ENCODE measurements around the gene MYO1G.
"Not testable (repeated sequence)": the region's sequence is repeated elsewhere in the genome, so short reads cannot be mapped to it uniquely, and the experiment has no call there.

Gene MYO1G

DNA sequence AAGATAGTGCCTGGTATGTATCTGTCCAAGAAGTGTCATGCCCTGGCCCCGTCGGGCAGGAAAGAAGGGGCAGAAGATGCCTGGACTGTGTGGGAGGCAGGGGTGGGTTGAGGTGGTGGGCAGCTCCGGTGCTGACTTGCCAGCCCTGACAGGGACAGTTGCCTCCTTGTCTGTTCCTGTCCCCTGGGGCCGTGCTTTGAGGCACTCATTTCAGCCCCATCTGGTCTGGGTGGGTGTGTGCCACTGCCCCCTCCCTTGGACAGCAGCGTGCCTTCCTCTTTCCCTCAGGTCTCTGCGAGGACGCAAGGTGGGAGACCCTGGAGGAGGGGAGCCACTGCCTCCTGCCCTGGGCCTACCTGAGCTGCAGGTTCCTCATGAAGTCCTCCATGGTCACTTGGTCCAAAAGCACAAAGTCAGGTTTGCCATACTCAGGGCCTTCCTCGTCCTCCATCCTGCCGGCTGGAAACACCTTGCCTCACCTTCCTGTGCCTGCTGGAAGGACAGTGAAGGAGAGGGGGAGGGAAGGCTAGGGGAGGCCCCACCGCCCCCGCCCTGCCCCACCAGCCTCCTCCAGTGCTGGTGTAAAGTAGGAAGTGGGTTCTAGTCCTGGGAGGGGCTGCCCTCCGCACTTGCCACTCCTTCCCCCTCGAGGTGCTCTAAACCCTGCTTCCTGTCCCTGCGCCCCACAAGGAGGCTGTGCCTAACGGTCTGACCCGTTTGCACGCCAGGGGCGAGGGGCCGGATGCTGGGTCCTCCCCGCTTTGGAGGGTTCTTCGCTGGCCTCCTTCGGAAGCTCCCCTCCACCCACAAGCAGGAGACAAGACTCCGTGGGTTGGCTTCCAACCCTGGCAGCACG, at the start of gene MYO1G:
Gene MYO1G (minus strand): TSS at position 505 of the 856 bp plus-strand sequence. CDS start 54 bp downstream, at position 451.
- Mint-ChIP-seq H3K27ac (peak within 1 kb of the TSS; percentile 99), H3K9me3 (ENCODE audit: low read depth) (no peaks in the 10 kb centered on the region), H3K27me3 (no peaks in the 10 kb centered on the region), H3K4me3 (peak within 1 kb of the TSS; percentile 92), H3K4me1 (ENCODE audit: low read depth) (peaks cover 81% of the 10 kb centered on the region), H3K36me3 (peaks cover 8% of the 10 kb centered on the region)

DNA sequence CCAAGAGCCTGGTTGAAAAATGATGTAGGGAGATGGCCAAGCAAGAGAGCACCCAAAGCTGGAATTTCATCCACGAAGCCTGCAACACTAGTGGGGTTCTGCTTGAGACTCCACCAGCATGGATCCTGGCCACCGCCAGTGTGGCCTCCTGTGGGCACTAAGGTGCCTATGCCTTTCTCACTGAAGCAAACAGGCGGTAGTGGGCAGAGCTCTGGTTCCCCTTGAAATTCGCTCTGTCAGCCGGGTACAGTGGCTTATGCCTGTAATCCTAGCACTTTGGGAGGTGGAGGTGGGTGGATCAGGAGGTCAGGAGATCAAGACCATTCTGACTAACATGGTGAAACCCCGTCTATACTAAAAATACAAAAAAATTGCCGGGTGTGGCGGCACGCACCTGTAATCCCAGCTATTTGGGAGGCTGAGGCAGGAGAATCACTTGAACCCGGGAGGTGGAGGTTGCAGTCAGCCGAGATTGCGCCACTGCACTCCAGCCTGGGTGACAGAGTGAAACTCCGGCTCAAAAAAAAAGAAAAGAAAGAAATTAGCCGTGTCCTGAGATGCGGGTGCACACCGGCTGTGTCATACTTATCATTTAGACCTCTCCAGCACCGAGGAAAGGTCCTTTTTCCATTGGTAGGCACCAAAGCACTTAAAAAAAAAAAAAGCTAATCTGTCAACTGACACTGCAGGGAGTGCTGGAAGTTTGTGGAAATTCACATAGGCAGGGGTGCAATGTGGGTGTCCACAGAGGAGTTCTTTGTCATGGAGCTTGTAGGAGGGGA, 49.5 kb upstream of the MYO1G start:
- peaks cover 84% of the 10 kb centered on the region for H3K4me1 Mint-ChIP-seq (ENCODE audit: low read depth)
- H3K27me3 Mint-ChIP-seq, result no peaks in the 10 kb centered on the region
- H3K9me3 Mint-ChIP-seq (ENCODE audit: low read depth), result no peaks in the 10 kb centered on the region
- peak overlapping the region; percentile 91 for H3K27ac Mint-ChIP-seq
- peak overlapping the region; percentile 88 for H3K4me3 Mint-ChIP-seq
- H3K36me3 Mint-ChIP-seq, result peaks cover 6% of the 10 kb centered on the region

DNA sequence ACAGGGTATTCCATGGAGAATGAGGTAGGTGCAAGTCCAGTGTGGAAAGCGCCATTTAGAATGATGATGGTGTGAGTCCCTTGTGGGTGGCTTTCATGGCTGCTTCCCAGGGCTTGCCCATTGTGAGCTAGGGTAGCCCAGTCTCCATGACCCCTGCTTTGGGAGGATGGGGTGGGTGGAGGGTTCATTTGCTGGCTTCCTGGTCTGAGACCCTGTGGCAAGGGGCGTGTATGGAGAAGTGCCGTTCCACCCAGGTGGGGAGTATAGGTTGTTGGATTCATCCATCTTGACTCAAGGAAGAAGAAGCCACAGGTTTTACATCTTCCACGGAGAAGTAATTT, 48.9 kb upstream of the MYO1G start:
- Mint-ChIP-seq H3K9me3 (ENCODE audit: low read depth) (no peaks in the 10 kb centered on the region), H3K36me3 (peaks cover 6% of the 10 kb centered on the region), H3K4me1 (ENCODE audit: low read depth) (peaks cover 80% of the 10 kb centered on the region), H3K27me3 (no peaks in the 10 kb centered on the region), H3K4me3 (peak overlapping the region; percentile 88), H3K27ac (peak overlapping the region; percentile 91)

DNA sequence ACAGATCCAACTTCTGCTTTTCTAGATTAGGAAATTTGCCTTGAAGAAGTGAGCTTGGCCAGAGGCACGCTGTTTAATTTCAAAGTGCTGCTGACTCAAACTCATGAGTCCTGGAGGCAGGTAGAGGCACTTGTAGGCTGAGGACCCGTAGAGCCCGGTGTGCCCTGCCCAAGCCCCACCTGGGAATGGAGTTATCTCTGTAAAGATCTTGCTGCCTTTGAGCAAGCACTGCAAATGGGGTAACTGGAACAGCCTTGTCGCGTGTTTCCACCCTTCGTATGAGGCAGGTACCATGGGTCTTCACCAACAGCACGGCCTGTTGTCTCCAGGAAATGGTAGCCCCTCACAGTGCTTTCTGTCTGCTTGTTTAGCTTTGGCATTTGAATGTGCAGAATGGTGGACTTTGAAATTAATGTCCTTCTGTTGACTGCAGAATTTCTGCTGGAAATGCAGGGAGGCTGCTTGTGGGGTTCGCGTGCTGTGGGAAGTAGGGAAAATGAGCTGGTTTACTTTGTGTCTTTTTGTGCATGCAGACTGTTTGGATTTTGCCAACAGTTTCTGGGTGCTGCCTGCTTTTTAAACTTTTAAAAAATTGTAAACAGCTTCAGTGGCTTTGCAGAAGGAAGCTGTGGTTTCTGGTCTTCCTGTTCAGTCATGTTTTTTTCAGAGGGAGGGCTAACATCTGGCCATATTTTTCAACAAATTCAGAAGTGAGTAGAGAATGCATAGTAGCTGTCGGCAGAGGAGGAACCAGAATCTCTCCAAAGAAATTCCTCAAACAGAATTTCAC, 48.4 kb upstream of the MYO1G start:
- Mint-ChIP-seq H3K36me3 (peaks cover 6% of the 10 kb centered on the region), H3K27ac (peak overlapping the region; percentile 91), H3K9me3 (ENCODE audit: low read depth) (no peaks in the 10 kb centered on the region), H3K4me1 (ENCODE audit: low read depth) (peaks cover 75% of the 10 kb centered on the region), H3K4me3 (peak overlapping the region; percentile 88), H3K27me3 (no peaks in the 10 kb centered on the region)

DNA sequence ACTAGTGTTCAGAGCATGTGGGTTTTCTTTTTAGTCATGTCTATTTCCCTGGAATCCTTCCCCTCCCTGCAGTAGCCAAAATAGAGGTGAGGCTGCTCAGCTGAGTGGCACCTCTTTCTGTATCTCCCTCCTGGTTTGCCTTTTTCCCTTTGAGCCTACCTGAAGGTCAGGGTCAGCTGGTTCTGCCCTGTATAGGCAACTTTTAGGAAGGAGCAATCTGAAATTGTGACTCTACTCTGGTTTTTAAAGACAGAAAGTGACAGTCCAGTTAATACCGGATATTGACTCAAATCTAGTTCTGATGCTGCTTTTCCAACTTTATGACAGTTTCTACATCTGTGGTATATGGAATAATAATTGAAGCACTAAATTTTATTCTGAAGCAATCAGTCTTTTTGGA, 47.2 kb upstream of the MYO1G start:
- peak overlapping the region; percentile 44 for H3K4me3 Mint-ChIP-seq
- H3K4me1 Mint-ChIP-seq (ENCODE audit: low read depth), result peaks cover 74% of the 10 kb centered on the region
- H3K27me3 Mint-ChIP-seq, result no peaks in the 10 kb centered on the region
- peak overlapping the region; percentile 7 for H3K27ac Mint-ChIP-seq
- peaks cover 9% of the 10 kb centered on the region for H3K36me3 Mint-ChIP-seq
- no peaks in the 10 kb centered on the region for H3K9me3 Mint-ChIP-seq (ENCODE audit: low read depth)

DNA sequence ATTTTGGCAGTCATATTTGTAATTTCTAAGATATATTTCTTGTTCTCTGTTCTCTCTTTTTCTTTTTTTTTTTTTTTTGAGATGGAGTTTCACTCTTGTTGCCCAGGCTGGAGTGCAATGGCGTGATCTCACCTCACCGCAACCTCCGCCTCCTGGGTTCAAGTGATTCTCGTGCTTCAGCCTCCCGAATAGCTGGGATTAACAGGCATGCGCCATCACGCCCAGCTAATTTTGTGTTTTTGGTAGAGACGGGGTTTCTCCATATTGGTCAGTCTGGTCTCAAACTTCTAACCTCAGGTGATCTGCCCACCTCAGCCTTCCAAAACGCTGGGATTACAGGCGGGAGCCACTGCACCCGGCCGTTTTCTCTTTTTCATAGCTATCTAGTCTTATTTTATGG, 46.7 kb upstream of the MYO1G start:
- not testable (repeated sequence) for H3K36me3 Mint-ChIP-seq; H3K27me3 Mint-ChIP-seq; H3K9me3 Mint-ChIP-seq (ENCODE audit: low read depth)
- H3K4me3 Mint-ChIP-seq, result peak overlapping the region; percentile 44
- H3K4me1 Mint-ChIP-seq (ENCODE audit: low read depth), result peaks cover 77% of the 10 kb centered on the region
- H3K27ac Mint-ChIP-seq, result peak overlapping the region; percentile 38

DNA sequence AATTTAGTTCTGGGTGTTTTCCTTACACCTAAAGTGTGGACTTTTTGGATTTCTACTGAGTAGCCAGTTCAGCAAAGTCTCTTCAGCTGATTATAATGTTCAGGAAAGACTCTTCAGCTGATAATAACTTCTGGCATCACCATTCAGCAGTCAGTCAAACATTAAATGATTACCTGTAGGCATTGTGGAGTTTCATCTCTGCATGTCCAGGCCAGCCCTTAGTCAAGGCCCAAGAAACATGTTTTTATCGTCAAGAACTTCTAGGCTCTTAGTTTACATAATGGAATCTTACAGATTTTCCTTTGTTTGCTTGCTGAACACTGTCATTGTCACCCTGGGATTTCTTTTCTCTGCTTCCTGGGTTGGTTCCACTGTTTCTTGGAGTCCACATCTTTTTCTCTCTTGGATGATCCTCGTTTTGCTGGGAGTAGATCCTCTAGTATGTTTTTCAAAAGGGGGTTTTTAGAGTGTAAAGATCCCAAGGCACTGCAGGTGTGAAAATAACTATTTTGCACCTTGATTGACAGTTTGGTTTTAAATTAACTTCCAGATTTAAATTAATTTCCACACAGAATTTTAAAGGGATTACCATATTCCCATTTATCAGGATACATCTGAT, 45.4 kb upstream of the MYO1G start:
- H3K27ac Mint-ChIP-seq, result peak overlapping the region; percentile 28
- H3K27me3 Mint-ChIP-seq, result no peaks in the 10 kb centered on the region
- H3K36me3 Mint-ChIP-seq, result peaks cover 9% of the 10 kb centered on the region
- peaks cover 69% of the 10 kb centered on the region for H3K4me1 Mint-ChIP-seq (ENCODE audit: low read depth)
- no peaks in the 10 kb centered on the region for H3K9me3 Mint-ChIP-seq (ENCODE audit: low read depth)
- no peak overlapping the region for H3K4me3 Mint-ChIP-seq

DNA sequence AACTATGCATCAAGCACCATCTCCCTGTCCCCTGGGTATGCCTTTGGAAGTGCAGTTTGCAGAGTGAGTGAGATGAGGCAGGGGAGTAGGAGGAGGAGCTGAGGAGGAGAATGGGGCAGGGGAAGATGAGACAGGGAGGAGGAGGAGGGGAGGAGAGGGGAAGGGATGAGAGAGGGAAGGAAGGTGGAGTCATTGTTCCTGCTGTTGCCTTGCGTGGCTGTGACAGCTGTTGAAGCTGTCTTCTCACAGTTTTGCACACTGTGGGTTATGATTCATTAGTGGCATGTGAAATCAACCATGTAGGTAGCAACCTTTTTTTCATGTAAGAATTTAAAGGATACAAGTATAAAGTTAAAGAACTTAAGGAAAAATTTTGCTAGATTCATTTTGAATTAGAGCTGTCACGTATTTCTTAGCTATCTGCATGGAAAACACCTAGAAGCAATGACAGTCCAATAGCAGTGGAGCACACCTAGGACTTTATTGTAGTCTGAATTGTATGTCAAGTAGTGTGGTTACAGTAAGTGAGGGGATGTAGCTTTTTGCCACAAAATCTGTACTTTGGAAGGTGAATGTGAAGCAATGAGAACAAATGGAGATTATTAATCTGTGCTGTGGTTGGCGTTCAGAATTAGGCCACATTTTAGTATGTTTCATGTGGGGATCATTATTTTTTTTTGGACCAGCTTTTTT, 42.9 kb upstream of the MYO1G start:
- peak overlapping the region; percentile 57 for H3K4me3 Mint-ChIP-seq

DNA sequence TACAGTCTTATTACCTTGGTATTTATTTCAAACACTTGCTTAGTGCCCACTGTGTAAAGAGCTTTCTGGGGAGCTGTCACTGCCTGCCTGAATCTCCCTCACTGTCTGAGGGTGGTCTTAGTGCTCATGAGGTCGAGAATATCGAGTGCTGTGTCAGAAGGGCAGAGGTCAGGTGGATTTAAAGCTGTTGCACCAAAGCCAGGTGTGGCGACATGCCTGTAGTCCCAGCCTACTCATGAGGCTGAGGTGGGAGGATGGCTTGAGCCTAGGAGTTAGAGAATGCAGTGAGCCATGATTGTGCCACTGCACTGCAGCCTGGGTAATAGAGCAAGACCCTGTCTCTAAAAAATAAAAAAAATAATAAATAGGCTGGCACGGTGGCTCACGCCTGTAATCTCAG, 42.1 kb upstream of the MYO1G start:
- Mint-ChIP-seq H3K4me1 (ENCODE audit: low read depth) (peaks cover 42% of the 10 kb centered on the region), H3K27me3 (no peaks in the 10 kb centered on the region), H3K27ac (no peak overlapping the region), H3K36me3 (peaks cover 11% of the 10 kb centered on the region), H3K4me3 (no peak overlapping the region), H3K9me3 (ENCODE audit: low read depth) (no peaks in the 10 kb centered on the region)

More for the DNA sequence above, 42.9 kb upstream of the MYO1G start:
- Mint-ChIP-seq H3K4me1 (ENCODE audit: low read depth) (peaks cover 47% of the 10 kb centered on the region), H3K27me3 (no peaks in the 10 kb centered on the region), H3K36me3 (peaks cover 9% of the 10 kb centered on the region), H3K27ac (peak overlapping the region; percentile 94), H3K9me3 (ENCODE audit: low read depth) (no peaks in the 10 kb centered on the region)

DNA sequence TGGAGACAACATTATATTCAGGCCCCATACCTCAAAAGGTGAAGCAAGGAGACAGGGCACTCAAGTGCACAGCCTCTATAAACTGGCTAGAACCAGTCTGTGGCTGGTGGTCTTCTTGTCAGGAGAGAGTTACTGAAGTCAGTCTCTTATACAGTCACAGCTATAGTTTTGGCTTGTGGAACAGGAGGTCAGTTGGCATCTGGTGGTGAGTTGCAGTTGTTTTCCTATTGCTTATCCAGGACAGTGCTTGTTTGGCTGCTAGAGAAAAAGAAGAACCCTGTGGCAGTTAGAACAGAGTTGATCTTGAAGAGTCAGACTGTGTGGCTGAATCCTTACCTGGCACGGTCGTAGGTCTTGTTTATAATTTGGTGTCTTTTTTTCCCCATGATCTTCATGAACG, 38.4 kb upstream of the MYO1G start:
- no peak overlapping the region for H3K27ac Mint-ChIP-seq

DNA sequence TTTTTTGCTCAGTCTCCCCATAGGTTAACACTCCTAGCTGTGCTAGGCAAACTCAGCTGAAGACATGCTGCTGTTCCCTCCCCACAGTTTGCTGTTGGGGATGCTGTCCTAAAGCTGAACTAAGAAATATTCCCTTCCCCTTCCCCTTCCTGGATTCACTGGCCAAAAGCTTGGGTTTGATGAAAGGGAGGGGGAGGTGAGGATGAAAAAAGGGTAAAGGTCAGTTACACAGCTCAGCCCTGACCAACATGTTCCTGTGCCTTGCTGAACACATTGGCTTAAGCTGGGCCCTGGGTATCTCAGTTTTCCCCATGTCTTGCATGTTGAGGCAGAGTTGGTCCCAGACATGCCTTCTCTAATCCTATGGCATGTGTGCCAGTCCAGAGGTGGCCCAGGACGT, 36.5 kb upstream of the MYO1G start:
- Mint-ChIP-seq H3K4me1 (ENCODE audit: low read depth) (peaks cover 30% of the 10 kb centered on the region), H3K36me3 (peaks cover 5% of the 10 kb centered on the region), H3K4me3 (no peak overlapping the region), H3K27me3 (no peaks in the 10 kb centered on the region), H3K9me3 (ENCODE audit: low read depth) (no peaks in the 10 kb centered on the region), H3K27ac (no peak overlapping the region)

More for the DNA sequence above, 38.4 kb upstream of the MYO1G start:
- Mint-ChIP-seq H3K9me3 (ENCODE audit: low read depth) (no peaks in the 10 kb centered on the region), H3K4me3 (no peak overlapping the region), H3K36me3 (peaks cover 8% of the 10 kb centered on the region), H3K4me1 (ENCODE audit: low read depth) (peaks cover 35% of the 10 kb centered on the region), H3K27me3 (no peaks in the 10 kb centered on the region)

DNA sequence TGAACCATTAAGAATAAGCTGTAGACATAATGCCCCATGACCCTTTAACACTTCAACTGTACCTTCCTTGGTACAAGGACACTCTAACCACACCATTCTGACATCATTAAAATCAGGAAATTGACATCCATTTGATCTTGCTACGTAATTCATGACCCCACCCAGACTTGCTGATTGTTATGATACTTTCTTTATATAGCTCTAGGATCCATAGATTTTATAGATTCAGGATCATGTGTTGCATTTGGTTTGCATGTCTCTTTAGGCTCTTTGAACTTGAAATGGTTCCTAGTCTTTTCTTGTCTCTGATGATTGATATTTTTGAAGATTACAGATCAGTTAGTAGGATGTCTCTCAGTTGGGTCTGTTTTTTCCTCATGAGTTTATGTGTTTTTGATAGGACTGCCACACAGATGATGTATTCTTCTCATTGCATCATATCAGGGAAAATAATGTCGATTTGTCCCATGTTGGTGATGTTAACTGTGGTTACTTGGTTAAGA, 34.7 kb upstream of the MYO1G start:
- no peaks in the 10 kb centered on the region for H3K27me3 Mint-ChIP-seq
- peak overlapping the region; percentile 25 for H3K27ac Mint-ChIP-seq
- peak overlapping the region; percentile 8 for H3K4me3 Mint-ChIP-seq
- no peaks in the 10 kb centered on the region for H3K9me3 Mint-ChIP-seq (ENCODE audit: low read depth)
- H3K36me3 Mint-ChIP-seq, result peaks cover 5% of the 10 kb centered on the region
- peaks cover 38% of the 10 kb centered on the region for H3K4me1 Mint-ChIP-seq (ENCODE audit: low read depth)

DNA sequence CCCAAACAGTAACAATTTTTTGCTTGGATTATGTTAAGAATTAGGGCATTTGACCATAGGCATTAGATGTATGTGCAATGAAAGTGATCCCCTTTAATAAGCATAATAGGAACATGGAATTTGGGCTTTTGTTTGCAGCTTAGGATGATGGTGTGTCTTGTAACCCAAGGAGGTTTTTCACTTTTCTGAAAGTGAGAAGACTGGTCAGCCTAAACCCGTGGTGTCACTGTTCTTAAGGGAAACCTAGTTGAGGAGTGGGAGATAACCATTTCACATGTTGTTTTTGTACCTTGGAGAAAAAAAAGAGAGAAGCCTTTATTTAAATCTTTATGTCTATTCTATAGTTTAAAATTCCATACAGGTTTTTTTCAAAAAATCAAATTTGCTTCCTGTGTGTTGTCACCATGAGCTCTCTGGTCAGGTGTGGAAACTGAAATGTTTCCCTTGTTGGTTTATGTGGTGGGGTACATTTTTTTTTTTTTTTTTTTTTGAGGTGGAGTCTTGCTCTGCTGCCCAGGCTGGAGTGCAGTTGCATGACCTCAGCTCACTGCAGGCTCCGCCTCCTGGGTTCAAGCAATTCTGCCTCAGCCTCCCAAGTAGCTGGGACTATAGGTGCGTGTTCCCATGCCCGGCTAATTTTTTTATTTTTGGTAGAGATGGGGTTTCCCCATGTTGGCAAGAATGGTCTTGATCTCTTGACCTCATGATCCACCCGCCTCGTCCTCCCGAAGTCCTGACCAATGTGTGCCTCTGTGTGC, 28.9 kb upstream of the MYO1G start:
- H3K9me3 Mint-ChIP-seq (ENCODE audit: low read depth), result no peaks in the 10 kb centered on the region
- no peaks in the 10 kb centered on the region for H3K27me3 Mint-ChIP-seq
- peaks cover 52% of the 10 kb centered on the region for H3K4me1 Mint-ChIP-seq (ENCODE audit: low read depth)

More for the DNA sequence above, 28.9 kb upstream of the MYO1G start:
- peak overlapping the region; percentile 34 for H3K27ac Mint-ChIP-seq
- H3K4me3 Mint-ChIP-seq, result peak overlapping the region; percentile 35
- peaks cover 9% of the 10 kb centered on the region for H3K36me3 Mint-ChIP-seq
